ENCODE results near the gene WNK1.

Gene WNK1

GRCh38 chr12:958588-959123 is 206.3 kb downstream of the WNK1 start:
- DNase-seq, result no peak
